Astrocyte (in vitro differentiated cells and primary cell): Measurements from ENCODE around the gene DAGLA.

Experiments used
- CTCF ChIP-seq: IDR thresholded peaks from 2 replicates; pipeline ENCODE4 v1.5.1; 2011; ENCODE audit warnings: low read depth, mild to moderate bottlenecking, inconsistent platforms, low read length, moderate library complexity; ENCODE audit not compliant: insufficient read depth
- EZH2 ChIP-seq: IDR thresholded peaks from 2 replicates; pipeline ENCODE4 v1.6.1; 2012; ENCODE audit warnings: mild to moderate bottlenecking, low read length, inconsistent platforms; ENCODE audit not compliant: insufficient read depth

DNA sequence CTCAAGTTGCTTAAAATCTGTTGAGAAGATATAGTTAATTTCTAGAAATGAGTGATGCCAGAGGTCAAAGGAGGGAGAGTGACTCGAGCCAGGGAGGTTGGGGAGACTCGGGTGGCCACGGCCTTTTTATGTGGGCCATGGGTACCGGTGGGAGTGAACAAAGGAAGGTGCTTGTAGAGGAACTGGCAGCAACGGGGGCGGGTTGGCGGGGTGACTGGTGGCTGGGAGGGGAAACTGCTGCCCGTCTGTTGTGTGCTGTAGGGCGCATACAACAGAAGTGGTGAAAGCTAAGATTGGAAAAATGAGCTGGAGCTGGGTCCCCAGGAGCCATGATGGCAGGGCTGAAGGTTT lies 5.4 kb downstream of the DAGLA start:
- no peak for TF ChIP-seq CTCF
- no peak for TF ChIP-seq EZH2
